HAP-1 (cell line): ENCODE measurements around the gene SAMD11.
"Not testable (repeated sequence)": the region's sequence is repeated elsewhere in the genome, so short reads cannot be mapped to it uniquely, and the experiment has no call there.

Experiments used
- DNase-seq, 2 experiments: peaks; one replicate each; pipeline ENCODE4 v3.0.0-alpha.2; 2016 to 2020; ENCODE audit warnings: low spot score in 2 of 2
- H3K27me3 ChIP-seq: fragments of 250-450 bp; sonication (Bioruptor Pico); 2 replicates; pipeline ENCODE4 v1.5.1; 2020; ENCODE audit warnings: low read depth, mild to moderate bottlenecking, moderate library complexity
- H3K36me3 ChIP-seq: fragments of 250-450 bp; sonication (Bioruptor Pico); replicated peaks from 2 replicates; pipeline ENCODE4 v1.5.1; 2020; ENCODE audit warnings: mild to moderate bottlenecking
- H3K4me1 ChIP-seq: fragments of 250-450 bp; sonication (Bioruptor Pico); 2 replicates; pipeline ENCODE4 v1.5.1; 2020; ENCODE audit warnings: mild to moderate bottlenecking
- H3K4me3 ChIP-seq: fragments of 250-450 bp; sonication (Bioruptor Pico); 2 replicates; pipeline ENCODE4 v1.5.1; 2020; ENCODE audit warnings: mild to moderate bottlenecking, moderate library complexity
- H3K9me3 ChIP-seq: fragments of 250-450 bp; sonication (Bioruptor Pico); 2 replicates; pipeline ENCODE4 v1.5.1; 2020; ENCODE audit warnings: mild to moderate bottlenecking, moderate library complexity
- in situ Hi-C: fragments of 300-500 bp; cut with MboI; formaldehyde crosslinking; loops from 3 replicates; pipeline ENCODE4 v1.14.3; 2020; ENCODE audit warnings: low sequenced_read_pairs, inconsistent platforms, mixed read lengths

Gene SAMD11

GRCh38 chr1:945688-946556, 22.2 kb downstream of the SAMD11 start:
- in situ Hi-C loops = no loop called here
- no peak overlapping the region for H3K4me3 ChIP-seq
- no peaks in the 10 kb centered on the region for H3K27me3 ChIP-seq
- H3K4me1 ChIP-seq = peaks cover 11% of the 10 kb centered on the region
- H3K9me3 ChIP-seq = no peaks in the 10 kb centered on the region
- H3K36me3 ChIP-seq = peaks cover 69% of the 10 kb centered on the region
- no peak for DNase-seq

- H3K9me3 ChIP-seq, H3K4me1 ChIP-seq, in situ Hi-C loops, DNase-seq, H3K4me3 ChIP-seq, H3K27me3 ChIP-seq: not testable (repeated sequence)
- H3K36me3 ChIP-seq = peaks cover 78% of the 10 kb centered on the region
These were observed 23.1 kb downstream of the SAMD11 start for GRCh38 chr1:946811-947210.

GRCh38 chr1:947958-948357, 24.2 kb downstream of the SAMD11 start:
- H3K9me3 ChIP-seq = no peaks in the 10 kb centered on the region
- peaks cover 90% of the 10 kb centered on the region for H3K36me3 ChIP-seq
- H3K4me1 ChIP-seq = peaks cover under 1% of the 10 kb centered on the region; the same call in 1 of the 2 replicates
- in situ Hi-C loops = no loop called here
- no peak overlapping the region for H3K4me3 ChIP-seq
- H3K27me3 ChIP-seq = no peaks in the 10 kb centered on the region
- no peak for DNase-seq

GRCh38 chr1:950268-950667, 26.5 kb downstream of the SAMD11 start:
- H3K36me3 ChIP-seq = peaks cover 95% of the 10 kb centered on the region

GRCh38 chr1:950881-951280, 27.2 kb downstream of the SAMD11 start:
- Histone ChIP-seq H3K4me1 (no peaks in the 10 kb centered on the region), H3K27me3 (no peaks in the 10 kb centered on the region), H3K9me3 (no peaks in the 10 kb centered on the region), H3K4me3 (no peak overlapping the region), H3K36me3 (peaks cover 95% of the 10 kb centered on the region)
- in situ Hi-C loops = no loop called here
- DNase-seq = no peak

More at GRCh38 chr1:950268-950667, 26.5 kb downstream of the SAMD11 start:
- Histone ChIP-seq H3K4me3 (no peak overlapping the region), H3K27me3 (no peaks in the 10 kb centered on the region), H3K9me3 (no peaks in the 10 kb centered on the region), H3K4me1 (no peaks in the 10 kb centered on the region)
- no peak for DNase-seq
- in situ Hi-C loops = no loop called here

GRCh38 chr1:951364-951763, 27.6 kb downstream of the SAMD11 start:
- Histone ChIP-seq H3K27me3 (no peaks in the 10 kb centered on the region), H3K36me3 (peaks cover 95% of the 10 kb centered on the region), H3K4me3 (no peak overlapping the region), H3K9me3 (no peaks in the 10 kb centered on the region), H3K4me1 (no peaks in the 10 kb centered on the region)
- peak in 1 of 2 experiments; percentile 56 for DNase-seq
- in situ Hi-C loops = no loop called here

- H3K9me3 ChIP-seq = no peaks in the 10 kb centered on the region
- H3K4me3 ChIP-seq = no peak overlapping the region
- H3K27me3 ChIP-seq = no peaks in the 10 kb centered on the region
- in situ Hi-C loops = no loop called here
- H3K4me1 ChIP-seq = no peaks in the 10 kb centered on the region
- no peak for DNase-seq
- peaks cover 95% of the 10 kb centered on the region for H3K36me3 ChIP-seq
These were observed 28.5 kb downstream of the SAMD11 start for GRCh38 chr1:952201-952600.

GRCh38 chr1:952603-953002, 28.9 kb downstream of the SAMD11 start:
- H3K4me3 ChIP-seq = no peak overlapping the region
- peaks cover 2% of the 10 kb centered on the region; the same call in 1 of the 2 replicates for H3K4me1 ChIP-seq
- in situ Hi-C loops = no loop called here
- no peaks in the 10 kb centered on the region for H3K9me3 ChIP-seq
- DNase-seq = no peak
- H3K27me3 ChIP-seq = no peaks in the 10 kb centered on the region
- peaks cover 95% of the 10 kb centered on the region for H3K36me3 ChIP-seq

- in situ Hi-C loops = no loop called here
- Histone ChIP-seq H3K27me3 (no peaks in the 10 kb centered on the region), H3K4me3 (no peak overlapping the region), H3K9me3 (no peaks in the 10 kb centered on the region), H3K4me1 (peaks cover 4% of the 10 kb centered on the region; the same call in 1 of the 2 replicates), H3K36me3 (peaks cover 88% of the 10 kb centered on the region)
- no peak for DNase-seq
These were observed 30.0 kb downstream of the SAMD11 start for GRCh38 chr1:953524-954320.

GRCh38 chr1:954927-955326, 31.2 kb downstream of the SAMD11 start:
- DNase-seq = no peak
- Histone ChIP-seq H3K9me3 (no peaks in the 10 kb centered on the region), H3K4me3 (no peak overlapping the region), H3K4me1 (peaks cover 4% of the 10 kb centered on the region; the same call in 1 of the 2 replicates), H3K27me3 (no peaks in the 10 kb centered on the region), H3K36me3 (peaks cover 76% of the 10 kb centered on the region)
- in situ Hi-C loops = no loop called here

- Histone ChIP-seq H3K27me3 (no peaks in the 10 kb centered on the region), H3K9me3 (no peaks in the 10 kb centered on the region), H3K4me1 (peaks cover 4% of the 10 kb centered on the region; the same call in 1 of the 2 replicates), H3K36me3 (peaks cover 70% of the 10 kb centered on the region), H3K4me3 (no peak overlapping the region)
- DNase-seq = no peak
- in situ Hi-C loops = no loop called here
These were observed 31.8 kb downstream of the SAMD11 start for GRCh38 chr1:955474-955873.

GRCh38 chr1:956636-957035, 32.9 kb downstream of the SAMD11 start:
- no peaks in the 10 kb centered on the region for H3K27me3 ChIP-seq
- no peak for DNase-seq
- no peak overlapping the region for H3K4me3 ChIP-seq
- in situ Hi-C loops = no loop called here
- H3K36me3 ChIP-seq = peaks cover 59% of the 10 kb centered on the region
- H3K9me3 ChIP-seq = no peaks in the 10 kb centered on the region
- peaks cover 7% of the 10 kb centered on the region; the same call in 1 of the 2 replicates for H3K4me1 ChIP-seq

- DNase-seq = peak; percentile 78 to 97
- in situ Hi-C loops = no loop called here
- H3K4me1 ChIP-seq = peaks cover 8% of the 10 kb centered on the region; the same call in 1 of the 2 replicates
- peak within 1 kb of the TSS; percentile 100 for H3K4me3 ChIP-seq
- H3K9me3 ChIP-seq = no peaks in the 10 kb centered on the region
- peaks cover 53% of the 10 kb centered on the region for H3K36me3 ChIP-seq
- no peaks in the 10 kb centered on the region for H3K27me3 ChIP-seq
These were observed 35.4 kb downstream of the SAMD11 start, which contains the start of gene NOC2L for GRCh38 chr1:958823-959730. NOC2L (minus strand) TSS chr1:959256; CDS start chr1:959240, 16 bp downstream.
